Hematopoietic multipotent progenitor cell treated with erythropoietin and hydrocortisone succinate and interleukin-3 and kit ligand, for 8 days (in vitro differentiated cells): ENCODE results near the gene EYS.

Experiments used
- DNase-seq: peaks from one replicate; pipeline ENCODE4 v3.0.0-alpha.2; 2015

EYS gene

DNA sequence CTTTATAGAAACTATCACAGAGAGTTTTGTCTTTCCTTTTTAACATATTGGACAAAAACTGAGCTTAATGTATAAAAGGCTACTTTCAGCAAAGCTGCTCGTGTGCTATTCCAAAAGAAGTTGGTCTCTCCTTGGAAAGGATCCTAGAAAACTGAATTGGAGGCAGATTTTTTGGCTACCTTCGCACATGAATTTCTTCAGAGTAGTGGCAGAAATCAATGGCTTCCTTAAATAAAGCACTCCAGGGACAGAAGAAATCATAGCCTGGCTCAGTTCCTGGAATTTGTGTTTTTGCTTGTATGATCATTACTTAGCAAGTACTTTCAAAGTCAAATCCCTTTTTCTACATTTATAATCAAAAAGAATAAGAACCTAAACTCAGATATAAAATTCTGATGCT lies 1291.1 kb downstream of the EYS start:
- no peak for DNase-seq

DNA sequence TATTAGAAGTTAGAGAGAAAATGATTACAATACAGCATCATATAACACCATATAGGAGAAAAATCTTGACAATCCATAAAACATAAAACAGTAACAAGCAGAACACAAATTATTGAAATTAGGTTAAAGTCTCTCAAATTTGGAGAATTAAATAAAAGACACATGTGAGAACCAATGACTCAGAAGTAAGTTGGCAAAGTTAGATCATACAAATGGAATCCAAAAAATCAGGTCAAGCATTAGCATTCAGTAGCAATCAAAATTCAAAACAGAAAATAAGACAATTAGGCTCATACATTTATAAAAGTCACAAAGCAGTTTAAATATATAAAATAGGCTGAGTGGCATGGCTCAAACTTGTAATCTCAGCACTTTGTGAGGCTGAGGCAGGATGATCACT lies 1295.8 kb downstream of the EYS start:
- no peak for DNase-seq

DNA sequence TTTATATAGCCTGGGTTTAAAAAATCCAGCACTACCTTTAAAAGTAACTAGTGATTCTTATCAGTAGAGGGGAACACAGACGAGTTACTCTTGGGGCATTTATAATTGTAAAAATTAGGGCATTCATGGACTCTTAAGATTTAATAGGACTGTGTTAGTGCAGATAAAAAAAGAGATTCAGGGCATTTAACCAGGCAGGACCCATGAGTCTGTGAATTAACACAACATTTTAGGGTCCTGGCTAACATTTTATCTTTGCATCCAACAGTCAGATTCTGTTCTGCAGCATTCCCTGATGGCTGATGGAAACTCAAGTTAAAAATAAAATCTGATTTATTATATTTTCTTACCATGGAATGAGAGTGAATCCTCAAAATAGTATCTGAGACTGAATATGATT lies 1297.1 kb downstream of the EYS start:
- DNase-seq, result no peak

DNA sequence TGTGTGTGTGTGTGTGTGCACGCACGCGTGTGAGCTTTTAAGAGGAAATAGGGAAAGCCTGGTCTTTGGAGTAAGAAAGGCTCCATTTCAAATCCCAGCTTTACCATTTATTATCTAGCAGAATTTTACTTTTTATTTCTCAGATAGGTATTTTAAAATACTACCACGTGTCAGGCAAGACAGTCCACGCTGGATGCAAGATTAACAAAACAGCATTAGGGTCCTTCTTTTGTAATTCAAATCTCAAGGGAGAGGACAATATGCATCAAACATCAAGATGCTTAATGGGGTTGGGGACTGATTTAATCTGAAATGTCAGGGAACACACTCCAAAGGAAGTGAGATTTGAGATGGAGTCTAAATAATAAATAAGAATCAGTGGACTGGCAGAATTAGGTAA lies 1302.6 kb downstream of the EYS start:
- no peak for DNase-seq

DNA sequence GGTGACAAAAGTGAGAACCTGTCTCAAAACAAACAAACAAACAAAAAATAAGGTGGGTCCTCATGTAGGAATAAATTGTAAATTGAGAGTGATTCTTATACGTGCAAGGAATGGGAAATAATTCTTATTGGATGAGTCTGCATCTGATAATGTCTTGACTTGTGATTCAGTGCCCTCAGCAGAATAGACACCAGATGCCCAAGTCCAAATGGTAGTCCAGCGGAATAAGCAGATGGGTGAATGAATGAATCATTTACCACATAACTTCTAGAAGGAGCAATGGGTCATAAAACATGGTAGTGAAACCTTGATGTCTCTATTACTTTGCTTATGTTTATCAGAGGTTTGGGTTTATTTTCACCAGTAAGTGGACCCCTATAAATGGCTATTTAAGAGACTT lies 1323.7 kb downstream of the EYS start:
- no peak for DNase-seq

DNA sequence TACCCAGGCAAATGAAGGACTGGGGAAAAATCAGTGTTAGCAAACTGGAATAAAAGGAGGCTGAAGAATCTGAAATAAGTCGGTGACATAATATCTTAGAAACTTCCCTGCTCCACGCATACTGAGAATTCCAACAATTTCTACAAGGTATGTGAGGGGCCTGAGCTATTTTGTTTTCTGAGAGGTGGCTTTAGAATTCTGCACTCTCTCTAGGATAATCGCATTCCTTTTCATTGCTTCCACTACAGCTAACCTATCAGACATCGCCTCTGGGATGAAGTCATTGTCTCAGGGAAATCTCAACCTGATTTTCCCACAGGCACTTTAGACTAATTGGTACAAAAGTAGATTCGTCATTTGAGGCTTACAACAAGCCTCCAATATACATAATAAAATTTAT lies 1330.6 kb downstream of the EYS start:
- DNase-seq, result no peak

DNA sequence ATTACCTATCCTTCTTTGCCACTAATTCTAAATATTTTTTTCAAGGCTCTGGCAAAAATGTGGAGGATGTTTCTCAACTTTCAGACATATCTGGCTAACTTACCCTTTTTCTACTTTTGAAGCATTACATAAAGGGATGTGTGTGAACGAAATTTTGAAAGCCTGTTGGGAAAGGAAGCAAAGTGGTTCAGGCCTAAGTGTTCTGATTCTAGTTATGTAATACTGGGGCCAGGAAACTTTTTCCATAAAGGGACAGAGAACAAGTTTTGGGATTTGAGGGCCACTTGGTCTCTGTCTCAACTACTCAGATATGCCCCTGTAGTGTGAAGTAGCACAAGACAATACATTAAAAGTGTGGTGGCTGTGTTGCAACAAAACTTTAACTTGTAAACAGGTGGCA lies 1349.6 kb downstream of the EYS start:
- DNase-seq, result no peak

DNA sequence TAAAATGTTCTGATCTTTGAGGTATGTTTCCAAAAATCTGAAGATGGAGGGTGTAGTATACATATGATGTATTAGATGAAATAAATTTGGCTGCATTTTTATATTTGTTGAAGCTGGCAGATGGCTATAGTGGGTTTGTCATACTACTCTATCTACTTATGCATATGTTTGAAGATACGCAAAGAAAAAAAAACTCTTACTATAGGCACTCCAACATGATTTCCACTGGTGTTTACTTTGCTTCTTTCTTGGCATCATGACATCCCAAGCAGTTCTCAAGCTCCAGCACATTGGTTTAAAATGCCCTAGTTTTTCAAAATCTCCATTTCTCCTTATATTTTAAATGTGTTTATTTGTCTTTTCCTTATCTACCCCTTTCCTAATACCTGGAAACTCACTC lies 1359.6 kb downstream of the EYS start:
- no peak for DNase-seq

DNA sequence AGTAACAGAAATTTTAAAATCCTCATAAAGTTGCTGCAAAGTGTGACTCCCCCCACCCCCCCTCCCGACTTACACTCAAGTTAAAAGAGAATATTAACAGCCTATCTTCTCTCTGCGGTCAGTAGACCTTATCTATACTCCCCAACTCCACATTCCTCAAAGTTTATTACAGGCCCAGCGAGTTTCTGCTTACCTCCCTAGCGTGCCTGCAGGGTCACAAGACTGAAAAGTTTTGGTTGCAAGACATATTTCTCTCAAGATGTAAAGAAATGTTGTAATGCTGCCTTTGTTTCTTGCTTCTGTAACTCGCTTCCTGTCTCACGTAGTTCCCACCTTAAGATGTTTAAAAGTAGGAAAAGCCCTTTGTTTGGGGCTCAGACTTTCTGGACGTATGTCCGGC lies 1371.8 kb downstream of the EYS start:
- no peak for DNase-seq

DNA sequence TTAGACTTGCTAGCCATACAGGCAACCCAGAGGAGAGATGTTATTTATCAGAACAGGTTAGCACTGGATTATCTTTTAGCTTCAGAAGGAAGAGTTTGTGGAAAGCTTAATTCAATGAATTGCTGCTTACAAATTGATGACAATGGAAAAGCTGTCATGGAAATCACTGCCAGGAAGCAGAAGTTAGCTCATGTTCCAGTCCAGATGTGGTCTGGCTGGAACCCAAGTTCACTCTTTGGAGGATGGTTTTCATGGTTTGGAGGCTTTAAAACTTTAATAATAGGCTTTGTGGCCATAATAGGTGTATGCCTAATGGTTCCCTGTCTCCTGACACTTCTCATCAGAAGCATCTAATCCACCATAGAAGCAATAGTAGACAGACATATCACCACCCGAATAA lies 1372.4 kb downstream of the EYS start:
- DNase-seq, result no peak

DNA sequence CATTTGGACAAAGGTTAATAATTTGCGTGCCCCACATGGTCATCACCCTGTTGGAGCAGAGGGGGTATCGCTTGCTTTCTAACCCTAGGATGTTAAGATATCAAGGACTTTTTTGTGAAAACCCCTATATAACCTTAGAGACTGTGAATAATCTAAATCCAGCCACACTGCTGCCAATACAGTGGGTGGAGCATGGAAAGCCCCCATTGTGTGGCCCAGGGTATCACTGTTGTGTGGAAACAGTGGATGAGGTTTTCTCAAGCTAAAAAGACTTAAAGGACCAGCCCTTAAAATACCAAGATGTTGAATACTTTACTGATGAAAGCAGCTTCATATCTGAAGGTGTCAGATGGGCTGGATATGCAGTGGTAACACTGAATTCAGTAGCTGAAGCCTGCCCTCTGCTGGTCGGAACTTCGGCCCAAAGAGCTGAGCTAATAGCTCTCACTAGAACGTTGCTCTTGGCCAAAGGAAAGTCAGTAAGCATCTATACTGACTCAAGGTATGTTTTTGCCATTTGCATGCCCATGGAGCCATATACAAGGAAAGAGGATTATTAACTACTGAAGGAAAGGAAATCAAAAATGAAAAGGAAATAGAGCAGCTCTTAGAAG lies 1376.2 kb downstream of the EYS start:
- DNase-seq, result peak; percentile 61

DNA sequence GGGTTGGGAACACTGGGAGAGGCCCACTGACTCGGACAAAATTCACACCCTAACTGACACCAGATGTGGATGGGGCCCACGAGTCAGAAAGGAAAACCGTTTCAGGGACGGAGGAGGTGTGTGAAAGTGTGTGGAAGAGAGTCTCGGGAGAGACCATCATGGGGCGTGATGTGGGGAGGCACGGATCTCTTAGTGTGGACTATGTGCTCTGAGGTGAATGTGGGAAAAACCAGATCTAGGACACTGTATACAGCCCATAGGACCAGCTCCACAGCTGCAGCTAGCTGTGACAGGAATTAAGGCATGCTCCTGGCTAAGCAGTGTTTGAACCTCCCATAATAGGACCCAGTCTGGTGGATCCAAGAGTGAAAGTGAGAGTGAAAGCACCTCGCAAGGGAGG lies 1380.1 kb downstream of the EYS start:
- no peak for DNase-seq

DNA sequence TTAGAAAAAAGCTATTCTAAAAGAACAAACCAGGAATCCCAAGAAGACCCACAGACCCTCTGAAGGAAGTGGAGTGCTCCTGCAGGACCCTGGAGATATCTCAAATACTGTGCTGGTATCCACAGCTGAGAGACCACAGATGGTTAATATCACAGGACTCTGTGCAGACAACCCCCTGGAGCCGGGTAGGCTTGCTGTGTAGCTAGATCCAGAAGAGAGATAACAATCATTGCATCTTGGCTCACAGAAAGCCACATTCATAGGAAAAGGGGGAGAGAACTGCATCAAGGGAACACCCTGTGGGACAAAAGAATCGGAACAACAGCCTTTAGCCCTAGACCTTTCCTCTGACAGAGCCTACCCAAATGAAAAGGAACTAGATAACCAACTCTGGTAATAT lies 1381.9 kb downstream of the EYS start:
- no peak for DNase-seq

DNA sequence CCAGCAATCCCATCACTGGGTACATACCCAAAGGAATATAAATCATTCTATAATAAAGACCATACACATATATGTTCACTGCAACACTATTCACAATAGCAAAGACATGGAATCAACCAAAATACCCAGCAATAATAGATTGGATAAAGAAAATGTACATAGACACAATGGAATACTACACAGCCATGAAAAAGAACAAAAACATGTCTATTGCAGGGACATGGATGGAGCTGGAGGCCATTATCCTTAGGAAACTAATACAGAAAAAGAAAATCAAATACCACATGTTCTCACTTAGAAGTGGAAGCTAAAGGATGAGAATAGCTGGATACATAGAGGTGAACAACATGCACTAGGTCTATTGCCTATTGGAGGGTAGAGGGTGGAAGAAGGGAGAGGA lies 1396.8 kb downstream of the EYS start:
- no peak for DNase-seq

DNA sequence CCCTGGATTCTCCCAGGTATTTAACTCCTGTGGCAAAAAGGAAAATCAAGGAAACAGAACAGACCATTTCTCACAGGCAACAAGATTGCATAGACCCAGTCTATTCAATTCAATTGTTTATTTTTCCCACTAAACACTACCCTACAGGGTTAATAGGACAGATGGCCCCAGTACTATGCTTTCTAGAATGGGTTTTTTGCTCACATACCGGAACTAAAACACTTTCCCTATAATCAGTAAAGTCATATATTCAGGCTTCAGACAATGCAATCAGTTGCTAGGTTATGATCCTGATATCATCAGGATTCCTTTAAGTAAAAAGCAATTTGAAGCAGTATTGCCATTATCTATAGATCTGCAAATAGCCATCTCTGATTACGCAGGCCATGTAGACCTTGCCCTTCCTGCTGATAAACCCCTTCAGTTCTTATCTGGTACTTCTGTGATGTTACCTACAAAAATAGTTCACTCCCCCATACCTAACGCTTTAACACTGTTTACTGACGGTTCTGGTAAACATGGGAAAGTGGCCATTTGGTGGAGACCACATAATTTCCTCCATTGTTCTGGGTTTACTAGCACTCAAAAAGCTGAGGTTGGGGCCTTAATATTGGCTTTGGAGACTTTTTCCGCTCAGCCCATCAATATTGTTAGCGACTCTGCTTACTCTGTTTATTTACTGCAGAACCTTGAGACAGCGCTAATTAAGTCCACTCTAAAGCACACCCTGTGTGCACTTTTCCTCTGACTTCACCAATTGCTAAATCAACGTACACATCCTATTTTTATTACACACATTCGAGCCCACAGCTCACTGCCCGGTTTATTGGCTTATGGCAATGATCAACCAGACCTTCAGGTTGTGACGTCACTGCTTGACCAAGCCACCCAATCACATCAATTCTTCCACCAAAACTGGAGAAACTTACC lies 1405.5 kb downstream of the EYS start:
- no peak for DNase-seq

DNA sequence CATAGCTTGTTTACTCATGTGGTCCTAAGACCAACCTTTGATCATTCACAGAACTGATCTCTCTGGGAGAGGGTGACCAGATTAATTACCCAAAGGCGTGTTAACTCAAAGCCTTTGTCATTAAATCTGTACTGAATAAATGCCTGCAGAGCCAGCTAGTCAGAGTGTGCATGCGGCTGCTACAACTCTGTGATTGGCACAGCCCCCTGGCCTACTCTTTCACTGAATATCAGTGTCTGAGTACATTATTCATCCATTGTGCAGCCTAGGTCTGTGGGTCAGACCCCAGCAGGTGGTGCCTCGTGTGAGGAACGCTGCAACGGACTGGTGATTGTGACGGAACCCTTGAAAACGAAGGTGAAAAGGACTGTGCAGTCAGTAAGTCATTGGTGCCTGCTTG lies 1407.8 kb downstream of the EYS start:
- DNase-seq, result no peak

DNA sequence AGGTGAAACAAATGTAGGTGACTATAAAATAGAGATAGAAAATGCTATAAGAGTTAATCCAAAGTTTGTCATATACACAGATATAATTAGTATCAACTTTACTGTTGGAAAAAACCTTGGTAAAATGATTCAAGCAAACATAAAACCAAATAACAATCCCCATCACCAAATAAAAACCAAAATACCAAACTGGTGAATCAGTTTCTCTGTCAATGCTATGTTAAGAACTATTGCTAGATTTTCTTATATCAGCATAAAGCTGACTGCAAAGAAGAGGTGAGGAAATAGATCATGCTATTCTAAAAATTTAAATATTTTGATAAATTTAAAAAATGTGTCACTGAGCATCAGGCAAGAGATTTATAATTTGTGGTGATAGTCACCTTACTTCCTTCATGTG lies 1413.0 kb downstream of the EYS start:
- no peak for DNase-seq

DNA sequence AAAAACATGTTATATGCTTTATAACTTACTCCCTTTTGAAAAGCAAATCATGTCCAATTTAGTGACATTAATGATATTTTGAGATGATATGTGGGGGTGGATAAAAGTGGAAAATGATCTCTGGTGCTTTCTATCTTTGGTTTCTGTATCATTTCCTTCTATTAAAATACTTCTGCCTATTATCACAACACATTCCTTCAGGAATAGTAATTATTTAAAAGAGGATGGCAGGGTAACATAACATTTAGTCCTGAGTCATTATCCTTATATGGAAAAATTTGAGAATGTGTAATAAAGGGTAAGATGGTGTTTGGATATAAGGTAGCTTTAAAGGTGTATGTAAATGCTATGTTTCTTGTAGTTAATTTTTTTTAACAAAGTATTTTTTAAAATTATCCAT lies 1413.7 kb downstream of the EYS start:
- DNase-seq, result no peak

DNA sequence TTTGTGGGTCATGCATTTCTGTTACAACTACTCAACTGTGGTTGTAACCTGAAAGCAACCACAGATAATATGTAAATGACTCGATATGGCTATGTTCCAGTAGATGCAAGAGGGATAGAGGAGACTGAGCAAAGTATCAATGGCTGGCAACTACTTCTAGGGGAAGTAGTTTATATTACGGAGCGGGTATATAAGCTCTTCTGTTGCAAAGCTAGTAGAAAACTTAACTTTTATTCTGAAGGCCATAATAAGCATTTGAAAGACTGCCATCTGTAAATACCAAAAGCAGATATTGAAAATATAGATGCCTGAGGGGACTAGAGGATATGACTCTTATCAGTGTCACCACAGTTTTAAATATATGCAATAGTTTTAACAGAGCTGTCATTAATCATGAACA lies 1416.2 kb downstream of the EYS start:
- no peak for DNase-seq

DNA sequence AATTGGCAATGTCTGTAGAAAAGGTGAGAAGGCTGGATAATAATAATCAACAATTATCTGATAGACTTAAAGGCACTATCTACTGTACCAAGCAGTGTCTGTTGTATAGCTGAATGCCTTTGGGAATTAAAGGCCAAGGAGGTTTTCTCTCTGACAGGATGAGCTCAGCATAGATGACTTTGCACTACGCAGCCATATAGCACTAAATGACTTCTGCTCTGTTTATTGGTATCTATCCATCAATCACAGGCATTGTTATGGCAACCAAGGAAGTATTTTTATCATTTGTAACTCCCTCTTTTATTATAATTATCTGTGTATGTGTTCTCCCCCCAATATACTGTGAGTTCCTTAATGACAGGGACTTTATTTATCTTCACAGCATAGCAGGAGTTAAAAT lies 1417.1 kb downstream of the EYS start:
- no peak for DNase-seq

DNA sequence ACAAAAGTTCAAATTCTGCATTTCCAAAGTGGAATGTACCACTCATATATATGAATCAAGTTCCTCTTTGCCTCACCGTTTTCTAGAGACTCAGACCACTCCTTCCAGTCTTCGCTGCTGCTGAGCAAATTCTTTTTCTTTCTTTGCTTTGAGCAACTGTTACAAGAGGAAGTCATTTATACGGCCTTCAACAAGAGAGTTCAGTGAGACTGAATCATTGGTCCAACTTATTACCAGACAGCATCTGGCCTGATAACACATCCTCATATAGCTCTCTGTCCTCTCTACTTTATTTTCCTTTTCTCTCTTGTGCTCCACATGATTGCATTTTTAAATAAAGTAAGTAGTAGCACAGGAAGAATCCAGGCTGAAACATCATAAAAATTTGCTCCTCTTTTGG lies 1418.7 kb downstream of the EYS start:
- DNase-seq, result no peak

DNA sequence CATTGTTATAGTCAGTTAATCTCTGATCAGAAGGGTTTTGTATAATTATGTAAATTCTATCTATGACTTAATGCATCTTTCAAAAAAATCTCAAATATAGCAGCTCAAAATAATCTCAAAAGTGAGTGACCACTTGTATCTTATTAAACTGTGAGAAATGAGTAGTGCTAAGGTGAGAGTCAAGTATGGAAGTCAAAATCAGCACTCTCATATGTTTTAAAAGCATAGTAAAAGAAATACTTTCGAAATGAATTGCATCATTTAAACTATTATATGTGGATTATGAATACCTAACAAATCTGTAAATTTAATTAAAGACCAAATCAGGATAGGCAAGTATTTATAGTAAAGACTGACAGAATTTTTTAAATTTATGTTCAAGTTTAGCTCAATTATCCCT lies 1425.9 kb downstream of the EYS start:
- DNase-seq, result no peak

DNA sequence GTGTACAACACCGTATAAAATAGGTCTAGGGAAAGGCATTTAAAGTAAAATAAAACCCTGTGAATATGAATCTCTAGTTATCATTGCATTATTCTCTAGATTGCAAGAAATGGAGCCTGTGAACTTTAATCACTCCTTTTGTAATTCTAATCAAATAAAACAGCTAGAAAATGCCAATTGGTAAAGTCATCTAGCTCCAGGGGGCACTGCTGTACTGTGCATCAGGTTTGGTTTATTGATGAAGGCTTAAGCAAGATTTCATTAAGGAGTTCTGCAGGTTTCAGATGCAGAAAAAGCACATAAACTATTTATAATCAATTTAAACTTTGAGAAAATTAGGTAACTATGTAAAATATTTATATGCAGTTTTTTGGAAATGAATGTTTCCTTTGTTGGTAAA lies 1426.5 kb downstream of the EYS start:
- DNase-seq, result peak; percentile 23

DNA sequence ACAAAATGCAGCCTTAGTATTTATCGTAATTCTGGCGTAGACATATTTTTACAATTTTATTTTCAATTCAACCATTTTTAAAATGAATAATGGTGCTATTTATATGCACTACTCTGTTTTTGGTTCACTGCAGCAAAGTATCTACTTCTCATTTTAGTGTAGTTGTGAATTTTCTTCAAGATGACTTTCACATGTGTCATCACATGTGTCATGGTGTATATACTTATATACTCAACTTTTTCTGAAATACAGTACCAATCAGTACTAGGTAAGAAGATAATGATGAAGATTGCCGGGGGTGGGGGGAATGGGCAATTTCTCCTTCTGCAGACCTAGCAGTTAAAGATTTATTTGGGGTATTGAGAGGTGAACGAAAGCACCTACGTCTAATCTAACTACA lies 1436.9 kb downstream of the EYS start:
- no peak for DNase-seq

DNA sequence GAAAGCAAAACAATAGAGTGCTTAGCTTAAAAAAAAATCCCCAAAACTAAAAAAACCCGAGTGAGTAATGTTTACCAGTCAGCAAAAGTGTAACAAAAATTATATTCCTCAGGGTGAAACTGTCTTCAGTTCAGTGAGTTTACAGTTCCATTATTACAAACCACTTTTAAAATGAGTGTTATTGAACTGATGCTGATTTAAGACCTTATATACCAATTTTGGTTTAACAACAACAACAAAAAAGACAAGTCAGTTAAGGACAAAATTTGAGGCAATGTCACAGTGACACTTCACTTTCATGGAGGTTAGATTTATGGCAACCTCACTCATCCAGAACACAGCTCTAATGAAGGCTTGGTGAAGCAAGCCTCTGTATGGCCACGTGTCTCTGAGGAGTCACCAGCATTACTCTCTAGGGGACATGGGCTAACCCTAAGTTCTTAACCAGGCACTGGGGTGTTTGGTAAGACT lies 1440.6 kb downstream of the EYS start:
- DNase-seq, result no peak
